Stimulated activated CD4-positive, alpha-beta T cell treated with anti-CD3 and anti-CD28 coated beads, Interleukin-12 subunit alpha, Interleukin-12 subunit beta, amount 100 ng/mL, for 4 hours (primary cell): Measurements from ENCODE around the gene CPA5.

Experiments used
- DNase-seq: peaks from one replicate; pipeline ENCODE4 v3.0.0-alpha.2; 2020

CPA5 gene

GRCh38 chr7:130333832-130334231 is 10.8 kb upstream of the CPA5 start:
- DNase-seq, result no peak

GRCh38 chr7:130334274-130334673 is 10.3 kb upstream of the CPA5 start:
- no peak for DNase-seq

- no peak for DNase-seq
These were observed 7.1 kb upstream of the CPA5 start for GRCh38 chr7:130337410-130337971.

DNA sequence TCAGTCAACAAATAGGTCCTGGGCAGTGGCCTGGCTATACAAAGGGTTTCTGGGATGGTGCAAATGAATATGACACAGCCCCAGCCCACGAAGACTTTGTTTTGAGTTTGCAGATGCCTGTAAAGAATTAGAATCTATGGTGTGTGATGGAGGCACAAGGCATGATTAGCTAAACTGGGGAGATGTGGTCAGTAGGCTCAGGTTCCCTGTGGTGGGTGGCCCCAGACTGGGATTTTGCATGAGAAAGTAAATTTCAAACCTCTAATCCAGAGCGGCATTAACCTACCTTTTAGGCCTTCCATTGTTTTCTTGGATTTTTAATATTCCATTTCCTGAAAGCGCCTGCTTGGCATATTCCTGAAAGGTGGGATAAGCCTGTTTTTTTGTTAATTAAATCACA is 6.4 kb upstream of the CPA5 start:
- no peak for DNase-seq

- no peak for DNase-seq
These were observed 2.7 kb upstream of the CPA5 start for GRCh38 chr7:130341882-130342281.

DNA sequence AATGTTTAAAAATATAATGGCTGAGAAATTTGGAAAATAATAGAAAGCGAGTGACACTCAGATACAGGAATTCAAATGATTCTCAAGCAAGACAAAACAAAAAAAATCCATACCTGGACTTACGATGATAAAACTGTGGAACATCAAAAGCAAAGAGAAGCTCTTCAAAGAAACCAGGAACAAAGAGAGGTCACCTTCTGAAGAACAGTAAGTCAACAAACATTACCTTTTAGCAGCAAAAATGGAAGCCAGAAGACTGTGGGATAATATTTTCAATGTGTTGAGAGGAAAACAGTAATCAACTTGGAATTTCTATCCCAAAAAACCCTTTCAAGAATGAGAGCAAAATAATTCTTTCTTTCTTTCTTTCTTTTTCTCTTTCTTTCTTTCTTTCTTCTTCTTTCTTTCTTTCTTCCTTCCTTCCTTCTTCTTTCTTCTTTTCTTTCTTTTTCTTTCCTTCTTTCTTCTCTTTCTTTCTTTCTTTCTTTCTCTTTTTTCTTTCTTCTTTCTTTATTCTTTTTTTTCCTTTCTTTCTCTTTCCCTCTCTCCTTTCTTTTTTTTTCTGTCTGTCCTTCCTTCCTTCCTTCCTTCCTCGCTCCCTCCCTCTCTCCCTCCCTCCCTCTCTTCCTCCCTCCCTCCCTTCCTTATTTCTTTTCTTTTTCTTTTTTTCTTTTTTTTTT is 1.8 kb upstream of the CPA5 start:
- no peak for DNase-seq

DNA sequence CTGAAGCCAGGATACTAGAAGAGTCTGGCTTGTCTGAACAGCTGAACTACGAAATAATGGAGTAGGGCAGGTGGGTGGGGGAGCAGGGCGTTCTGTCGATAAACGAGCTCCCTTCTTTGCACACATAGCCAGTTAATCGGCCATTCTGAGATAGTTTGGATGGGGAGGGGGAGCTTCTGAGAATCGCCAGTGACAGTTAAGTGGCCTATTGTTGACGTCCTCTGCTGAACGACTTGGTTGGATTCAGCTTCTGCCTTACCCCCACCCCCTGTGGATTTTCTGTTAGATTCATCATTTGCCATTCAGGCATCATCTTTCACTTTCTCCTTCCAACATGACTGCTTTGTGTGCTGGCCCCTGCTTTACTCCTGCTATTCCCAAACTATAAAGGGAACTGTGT is 520 bp downstream of the CPA5 start:
- DNase-seq, result no peak

GRCh38 chr7:130345725-130346124 is 1.1 kb downstream of the CPA5 start:
- no peak for DNase-seq

DNA sequence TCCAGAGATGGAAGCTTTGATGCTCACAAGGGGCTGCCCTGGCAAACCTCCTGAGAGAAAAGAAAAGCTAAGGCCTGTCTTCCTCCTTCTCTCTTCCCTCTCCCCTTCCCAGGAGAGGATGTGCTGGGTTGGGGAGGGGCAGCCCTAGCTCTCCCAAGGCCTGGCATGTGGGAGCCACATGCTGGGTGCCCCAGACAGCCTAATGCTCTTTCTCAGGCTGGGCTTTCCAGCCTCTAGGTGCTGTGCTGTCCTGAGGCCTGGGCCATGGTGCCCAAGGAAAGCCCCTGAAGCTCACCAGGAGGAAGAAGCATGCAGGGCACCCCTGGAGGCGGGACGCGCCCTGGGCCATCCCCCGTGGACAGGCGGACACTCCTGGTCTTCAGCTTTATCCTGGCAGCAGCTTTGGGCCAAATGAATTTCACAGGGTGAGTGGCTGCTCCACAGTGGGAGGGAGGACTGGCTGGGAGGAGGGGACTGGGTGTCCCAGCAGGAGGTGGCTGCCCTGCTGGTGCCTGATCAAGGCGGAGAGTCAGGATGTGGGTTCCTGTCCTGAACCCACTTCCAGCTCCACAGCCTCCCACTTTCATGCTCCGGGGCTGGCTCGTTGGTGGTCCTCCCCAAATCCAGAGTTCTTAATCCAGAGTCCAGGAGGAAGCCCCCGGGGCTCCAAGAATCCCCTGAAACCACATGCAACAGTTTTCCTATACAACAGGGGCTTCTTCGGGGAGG is 1.7 kb downstream of the CPA5 start:
- no peak for DNase-seq

- no peak for DNase-seq
These were observed 2.3 kb downstream of the CPA5 start for GRCh38 chr7:130346941-130347340.

DNA sequence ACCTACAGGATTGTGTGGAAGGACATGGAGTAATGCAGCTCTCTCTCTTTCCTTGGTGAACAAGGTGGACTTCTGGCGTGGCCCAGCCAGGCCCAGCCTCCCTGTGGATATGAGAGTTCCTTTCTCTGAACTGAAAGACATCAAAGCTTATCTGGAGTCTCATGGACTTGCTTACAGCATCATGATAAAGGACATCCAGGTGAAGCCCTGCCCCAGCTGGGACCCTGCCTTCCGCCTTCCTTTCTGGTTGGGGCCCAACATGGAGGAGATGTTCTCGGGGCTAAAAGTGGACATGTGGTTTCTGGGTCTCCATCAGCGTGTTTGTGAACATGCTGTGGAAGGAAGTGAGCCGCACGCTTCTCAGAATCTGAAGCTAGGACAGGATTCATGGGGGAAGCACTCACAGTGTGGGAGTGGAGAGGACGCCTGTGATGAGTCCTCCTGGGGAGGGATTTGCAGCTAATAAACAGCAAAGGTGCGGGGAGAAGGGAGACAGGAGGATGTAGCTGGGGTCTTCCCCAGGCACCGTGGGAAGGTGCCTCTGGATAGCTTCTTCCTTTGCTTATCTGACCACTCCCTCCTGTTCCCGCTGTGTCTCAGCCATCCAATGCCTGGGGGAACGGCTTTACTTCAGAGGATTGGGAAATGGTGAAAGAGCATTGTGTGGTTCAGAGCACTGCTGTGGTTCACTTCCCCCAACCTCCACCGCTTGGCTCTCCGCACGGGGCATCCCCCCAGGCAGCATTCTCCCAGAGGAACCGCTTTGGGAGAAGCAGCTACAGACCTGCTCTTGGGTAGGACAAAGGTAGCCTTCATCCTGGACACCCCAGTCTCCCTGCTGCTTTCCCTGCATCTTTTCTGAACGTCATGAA is 5.5 kb downstream of the CPA5 start:
- no peak for DNase-seq

DNA sequence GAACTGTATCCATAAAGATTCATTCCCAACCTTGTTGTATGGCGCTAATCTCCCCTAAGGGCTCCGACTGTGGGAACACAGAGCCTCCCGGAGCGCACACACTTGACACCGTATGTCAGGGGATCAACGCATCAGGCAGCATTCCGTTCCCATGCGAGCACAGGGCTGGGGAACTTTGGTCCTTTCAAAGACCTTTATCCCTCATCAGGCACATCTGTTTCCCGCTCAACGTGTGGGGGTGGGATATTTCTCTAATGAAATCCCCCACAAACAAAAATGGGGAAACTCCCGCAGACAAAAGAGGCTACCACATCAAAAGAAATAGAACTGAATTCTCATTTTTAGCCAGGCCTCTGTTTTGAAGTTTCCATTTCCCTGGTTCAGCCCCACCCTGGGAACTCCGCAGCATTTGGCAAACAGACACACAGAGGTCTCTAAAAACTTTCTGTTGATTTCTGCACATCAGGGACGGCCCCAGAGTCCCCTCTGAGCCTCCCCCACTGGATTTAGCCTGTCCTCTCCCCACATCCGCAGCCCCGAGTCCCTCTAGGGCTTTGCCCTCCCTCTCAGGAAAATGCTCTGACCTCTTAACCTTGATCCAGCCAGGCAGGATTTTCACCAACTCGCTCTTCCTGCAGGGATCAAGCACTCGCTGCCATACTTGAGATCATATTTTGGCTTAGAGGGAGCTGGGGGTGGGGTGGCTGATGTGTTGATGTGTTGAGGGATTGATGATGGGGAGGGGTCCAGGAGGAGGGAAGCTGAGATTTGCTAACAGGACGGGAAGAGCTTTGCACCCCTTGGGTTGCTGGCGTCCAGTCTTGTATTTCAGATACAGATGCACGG is 6.6 kb downstream of the CPA5 start:
- DNase-seq, result no peak

- no peak for DNase-seq
These were observed 7.1 kb downstream of the CPA5 start for GRCh38 chr7:130351791-130352090.

- DNase-seq, result no peak
These were observed 7.8 kb downstream of the CPA5 start for GRCh38 chr7:130352194-130353074.

GRCh38 chr7:130353196-130353595 is 8.6 kb downstream of the CPA5 start:
- DNase-seq, result no peak

GRCh38 chr7:130356121-130356875 is 11.7 kb downstream of the CPA5 start:
- no peak for DNase-seq

DNA sequence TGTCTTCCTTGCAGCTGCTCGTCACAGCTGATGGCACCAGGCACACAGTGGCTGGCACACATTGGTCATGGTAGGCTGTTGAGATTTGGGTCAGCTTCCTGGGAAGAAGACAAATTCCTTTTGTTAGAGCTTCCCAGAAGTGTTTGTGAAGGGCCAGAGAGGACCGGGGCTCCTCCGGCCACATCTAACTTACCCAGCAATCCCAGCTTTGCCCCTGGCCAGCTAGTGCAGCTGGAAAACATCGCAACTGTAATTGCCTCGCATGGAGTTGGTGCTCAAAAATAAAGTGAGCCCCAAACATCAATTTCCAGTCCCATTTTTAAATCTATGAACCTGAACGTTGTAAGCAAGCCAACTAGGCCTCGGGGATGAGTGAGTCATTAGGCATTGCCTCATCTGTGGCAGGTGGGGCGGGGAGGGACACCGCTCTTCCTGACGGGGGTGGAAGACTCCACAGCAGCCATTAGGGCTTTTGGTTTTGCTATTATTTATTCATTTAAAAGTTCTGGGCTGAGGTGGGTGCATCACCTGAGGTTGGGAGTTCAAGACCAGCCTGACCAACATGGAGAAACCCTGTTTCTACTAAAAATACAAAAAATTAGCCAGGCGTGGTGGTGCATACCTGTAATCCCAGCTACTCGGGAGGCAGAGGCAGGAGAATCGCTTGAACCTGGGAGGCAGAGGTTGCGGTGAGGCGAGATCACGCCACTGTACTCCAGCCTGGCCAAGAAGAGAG is 12.4 kb downstream of the CPA5 start:
- DNase-seq, result no peak

DNA sequence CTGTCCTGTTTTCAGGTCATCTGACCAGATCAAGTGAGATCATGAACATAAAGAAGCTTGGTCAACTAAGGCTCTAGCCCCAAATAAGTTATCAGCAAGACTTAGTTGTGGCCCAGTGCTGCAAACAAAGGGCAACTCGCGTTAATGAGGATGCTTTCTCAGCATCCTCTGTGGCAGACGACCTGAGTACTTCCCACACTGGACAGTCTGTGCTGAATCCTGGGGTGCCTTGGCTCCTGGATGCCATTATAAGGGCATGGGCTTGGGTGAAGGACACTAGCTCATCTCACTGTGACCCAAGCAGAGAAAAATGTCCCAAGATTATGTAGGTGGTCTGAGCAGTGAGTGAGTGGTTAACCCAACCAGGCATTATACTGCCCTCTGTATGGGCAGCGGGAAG is 13.9 kb downstream of the CPA5 start:
- no peak for DNase-seq

DNA sequence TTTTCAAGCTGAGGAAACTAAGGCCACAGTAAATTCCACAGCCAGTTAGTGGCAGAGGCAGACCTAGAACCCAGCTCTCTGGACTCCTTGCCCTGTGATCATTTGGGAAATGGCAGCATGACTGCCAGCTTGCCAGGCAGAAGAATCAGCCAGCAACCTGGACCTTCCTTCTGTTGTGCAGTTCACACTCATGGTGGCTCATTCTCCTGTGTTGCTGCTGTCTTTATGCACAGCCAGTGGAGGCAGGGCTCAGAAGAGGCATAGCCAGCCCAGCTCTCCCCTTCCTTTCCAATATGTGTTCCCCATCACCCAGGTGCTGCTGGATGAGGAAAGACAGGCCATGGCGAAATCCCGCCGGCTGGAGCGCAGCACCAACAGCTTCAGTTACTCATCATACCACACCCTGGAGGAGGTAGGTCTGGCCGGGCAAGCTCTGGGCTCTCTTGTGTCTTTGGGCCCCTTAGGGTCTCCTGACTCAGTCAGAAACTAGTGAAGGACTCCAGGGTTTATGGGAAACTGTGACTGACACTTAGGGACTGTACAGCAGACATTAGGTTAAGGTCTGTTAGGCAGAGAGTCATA is 14.8 kb downstream of the CPA5 start:
- DNase-seq, result no peak

DNA sequence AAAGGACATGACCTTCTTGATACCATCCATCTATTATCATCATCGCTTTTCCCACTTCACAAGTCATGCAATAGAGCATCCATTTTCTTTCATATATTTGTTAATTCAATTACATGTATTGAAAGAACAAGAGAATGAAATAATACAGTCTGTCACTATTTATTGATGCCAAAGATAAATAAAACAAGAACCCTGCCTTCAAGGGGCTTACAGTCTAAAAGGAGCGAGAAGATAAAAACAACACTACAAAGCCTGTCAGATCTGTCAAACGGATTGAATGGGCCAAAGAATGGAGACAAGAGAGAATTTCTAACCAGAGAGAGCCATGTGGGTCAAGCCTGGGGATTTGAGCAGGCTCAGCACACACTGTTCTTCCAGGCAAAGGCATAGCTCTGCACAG is 15.9 kb downstream of the CPA5 start:
- no peak for DNase-seq
